HG03196 (cell line): ENCODE results near the gene NSD2.

Experiments used
- ATAC-seq: cut with Tn5 transposase; IDR thresholded peaks from one replicate; pipeline ENCODE4 v1.9.1; 2021; ENCODE audit not compliant: unreplicated experiment

Gene NSD2

GRCh38 chr4:1982124-1983052 is 111.2 kb downstream of the NSD2 start:
- no peak for ATAC-seq

GRCh38 chr4:1983053-1983845 is 112.1 kb downstream of the NSD2 start:
- no peak for ATAC-seq

GRCh38 chr4:1983846-1984405 is 112.7 kb downstream of the NSD2 start:
- ATAC-seq, result no peak

GRCh38 chr4:1984406-1985191 is 113.4 kb downstream of the NSD2 start:
- no peak for ATAC-seq

- no peak for ATAC-seq
These were observed 114.1 kb downstream of the NSD2 start for GRCh38 chr4:1985294-1985693.

- no peak for ATAC-seq
These were observed 114.8 kb downstream of the NSD2 start for GRCh38 chr4:1985780-1986577.

GRCh38 chr4:1986578-1987210 is 115.5 kb downstream of the NSD2 start:
- no peak for ATAC-seq

GRCh38 chr4:1987296-1987695 is 116.1 kb downstream of the NSD2 start:
- no peak for ATAC-seq

GRCh38 chr4:1987721-1988326 is 116.6 kb downstream of the NSD2 start:
- ATAC-seq, result no peak

- no peak for ATAC-seq
These were observed 117.1 kb downstream of the NSD2 start for GRCh38 chr4:1988327-1988724.

GRCh38 chr4:1989533-1990347 is 118.5 kb downstream of the NSD2 start:
- no peak for ATAC-seq

GRCh38 chr4:1990348-1990645 is 119.1 kb downstream of the NSD2 start:
- no peak for ATAC-seq

GRCh38 chr4:1990676-1991075 is 119.5 kb downstream of the NSD2 start:
- no peak for ATAC-seq

- ATAC-seq, result no peak
These were observed 119.9 kb downstream of the NSD2 start for GRCh38 chr4:1991087-1991486.

GRCh38 chr4:1991596-1992434 is 120.6 kb downstream of the NSD2 start:
- no peak for ATAC-seq

GRCh38 chr4:1992468-1993168 is 121.4 kb downstream of the NSD2 start:
- no peak for ATAC-seq

- ATAC-seq, result no peak
These were observed 122.0 kb downstream of the NSD2 start for GRCh38 chr4:1993169-1993516.
